K562 (cell line): Measurements from ENCODE around the gene CALM3. TPM values are rescaled to one million over a fixed set of nuclear protein-coding genes. Genes with fewer than 3 reads are reported as not detected.
A peak's percentile ranks its signal among the peaks of the same experiment; 100 is the strongest.

Experiments
- ARID1B ChIP-seq: fragments of 450-650 bp; IDR thresholded peaks from 2 replicates; pipeline ENCODE4 v1.6.1; 2016; ENCODE audit warnings: antibody characterized with exemption, mild to moderate bottlenecking, inconsistent platforms
- BRF2 ChIP-seq: IDR thresholded peaks from 3 replicates; pipeline ENCODE4 v1.6.1; 2011; ENCODE audit warnings: borderline replicate concordance, mild to moderate bottlenecking; ENCODE audit not compliant: insufficient read length, insufficient read depth
- DPF2 ChIP-seq: fragments of 450-650 bp; IDR thresholded peaks from 2 replicates; pipeline ENCODE4 v1.6.1; 2016
- E2F8 ChIP-seq: fragments of 450-650 bp; IDR thresholded peaks from 2 replicates; pipeline ENCODE4 v1.7.1; 2018; ENCODE audit warnings: mild to moderate bottlenecking, low read depth; ENCODE audit not compliant: partially characterized antibody
- ELK1 ChIP-seq: sonication (generic); formaldehyde crosslinking; IDR thresholded peaks from 2 replicates; pipeline ENCODE4 v1.8.1; 2022; ENCODE audit warnings: missing genetic modification reagents
- HBP1 ChIP-seq: fragments of 450-650 bp; formaldehyde crosslinking; IDR thresholded peaks from 2 replicates; pipeline ENCODE4 v1.4.0; 2022; ENCODE audit warnings: missing genetic modification characterization
- HDAC2 ChIP-seq: fragments of 450-650 bp; IDR thresholded peaks from 2 replicates; pipeline ENCODE4 v1.6.1; 2016; ENCODE audit warnings: mild to moderate bottlenecking
- HEY1 ChIP-seq: fragments of 250-450 bp; sonication (Bioruptor Pico); IDR thresholded peaks from 2 replicates; pipeline ENCODE4 v1.5.0; 2020; ENCODE audit warnings: mild to moderate bottlenecking, moderate library complexity, borderline replicate concordance
- HLTF ChIP-seq: fragments of 450-650 bp; IDR thresholded peaks from 2 replicates; pipeline ENCODE4 v1.6.1; 2016
- ILF3 ChIP-seq: fragments of 450-650 bp; IDR thresholded peaks from 2 replicates; pipeline ENCODE4 v1.6.1; 2018; ENCODE audit warnings: antibody characterized with exemption, mild to moderate bottlenecking, moderate library complexity, borderline replicate concordance
- IRF2 ChIP-seq: sonication (generic); formaldehyde crosslinking; IDR thresholded peaks from 2 replicates; pipeline ENCODE4 v1.8.1; 2022; ENCODE audit warnings: mild to moderate bottlenecking, missing genetic modification reagents
- NFATC3 ChIP-seq: fragments of 450-650 bp; IDR thresholded peaks from 2 replicates; pipeline ENCODE4 v1.6.1; 2017; ENCODE audit warnings: mild to moderate bottlenecking
- NFXL1 ChIP-seq: fragments of 450-650 bp; formaldehyde crosslinking; IDR thresholded peaks from 2 replicates; pipeline ENCODE4 v1.4.0; 2021; ENCODE audit warnings: mild to moderate bottlenecking
- SIRT6 ChIP-seq: IDR thresholded peaks from one replicate; pipeline ENCODE4 v1.6.1; 2012; ENCODE audit warnings: low read depth, mild to moderate bottlenecking, control low read depth, inconsistent platforms, low read length, moderate library complexity
- ZNF316 ChIP-seq: fragments of 450-650 bp; IDR thresholded peaks from 2 replicates; pipeline ENCODE4 v1.6.1; 2016
- polyA plus RNA-seq, 8 experiments: library from polyadenylated mRNA; depleted of rRNA in 4 of 8; stranded (reverse) in 5 of 8; unstranded in 3 of 8; fragments of >200 nt; fragmentation: Nextera tagmentation in 2 of 8; fragmentation: Illumina TruSeq in 1 of 8; extraction: Ambion mirVana in 2 of 8; extraction: Trizol in 1 of 8; gene quantifications; 2 replicates each; pipeline versions ENCODE4 v1.2.1 to v1.2.3, GENCODE V29; 2011 to 2014; ENCODE audit warnings: inconsistent platforms in 1 of 8, missing spikeins in 1 of 8
- total RNA-seq, 7 experiments: library from RNA; depleted of rRNA in 6 of 7; stranded (reverse); fragments of >200 nt in 6 of 7; fragmentation: Illumina TruSeq in 2 of 7; extraction: Trizol in 2 of 7; gene quantifications; 2 replicates each; pipeline versions ENCODE4 v1.2.1 to v1.2.3, GENCODE V29; 2011 to 2021; ENCODE audit warnings: low replicate concordance in 1 of 7

The CALM3 gene
- total and polyA plus RNA-seq, 9 of the 15 experiments (the other 6 are each of a cell fraction or from before 2014, with no cell fraction given), result 34.6 to 350 (median 156) TPM

- no peak for TF ChIP-seq ELK1 (CRISPR knock-in tag)
- TF ChIP-seq HEY1 (CRISPR knock-in tag), result no peak
- TF ChIP-seq IRF2, result no peak
- TF ChIP-seq E2F8, result no peak
- TF ChIP-seq HLTF, result no peak
- TF ChIP-seq SIRT6, result no peak
- TF ChIP-seq ILF3, result no peak
- no peak for TF ChIP-seq NFXL1 (CRISPR knock-in tag)
- no peak for TF ChIP-seq BRF2
- TF ChIP-seq HDAC2, result peak; percentile 72; the same call in 1 of the 2 replicates
- TF ChIP-seq ZNF316, result peak; percentile 67
- TF ChIP-seq DPF2, result 0 out of 2 replicates have a peak, but pooled peaks have one; percentile 17
- TF ChIP-seq ARID1B, result 0 out of 2 replicates have a peak, but pooled peaks have one; percentile 7
- TF ChIP-seq HBP1, result no peak
- no peak for TF ChIP-seq NFATC3
- TF ChIP-seq, all 486 proteins: peak for 22
Measured at GRCh38 chr19:46633130-46633529, 32.0 kb downstream of the CALM3 start (continued).
